Sigmoid colon (tissue), 4 donors: Measurements from ENCODE around the gene ERAL1.
A peak's percentile ranks its signal among the peaks of the same experiment; 100 is the strongest.
"Not testable (repeated sequence)": the region's sequence is repeated elsewhere in the genome, so short reads cannot be mapped to it uniquely, and the experiment has no call there.

Source experiments
- CTCF ChIP-seq, 4 experiments: fragments of 450-650 bp in 3 of 4; fragments of 200-600 bp in 1 of 4; IDR thresholded peaks; one replicate each; pipeline ENCODE4 v1.5.1; 2016 to 2019; ENCODE audit warnings: antibody characterized with exemption in 4 of 4, mild to moderate bottlenecking in 3 of 4, moderate library complexity in 2 of 4
- POLR2A ChIP-seq, 2 donors: fragments of 450-650 bp; IDR thresholded peaks; one replicate each; pipeline ENCODE4 v1.6.1; 2016; ENCODE audit warnings: antibody characterized with exemption in 2 of 2, mild to moderate bottlenecking in 2 of 2, moderate library complexity in 2 of 2
- POLR2AphosphoS5 ChIP-seq, 4 donors: sonication (generic); formaldehyde crosslinking; IDR thresholded peaks; one replicate each; pipeline ENCODE4 v1.6.1; 2017; ENCODE audit warnings: antibody characterized with exemption in 4 of 4

GRCh38 chr17:28848667-28849066, 6.1 kb upstream of the ERAL1 start:
- not testable (repeated sequence) for TF ChIP-seq POLR2A, POLR2AphosphoS5 (IDR thresholded peaks at IDR 0.05)
- peak in 1 of 4 experiments; percentile 9 for TF ChIP-seq CTCF (IDR thresholded peaks at IDR 0.05)
